COR-L47 (cell line): ENCODE results near the gene CREBBP.

Experiments
- DNase-seq: peaks from one replicate; lab custom pipeline; 2025; lab: John Stamatoyannopoulos, UW

The CREBBP gene

GRCh38 chr16:3824121-3824795 is 56.3 kb downstream of the CREBBP start:
- DNase-seq = no peak

GRCh38 chr16:3823427-3823826 is 57.1 kb downstream of the CREBBP start:
- DNase-seq = no peak

- DNase-seq = no peak
Observed at GRCh38 chr16:3822366-3823045, 58.0 kb downstream of the CREBBP start.

- DNase-seq = no peak
Observed at GRCh38 chr16:3821184-3821583, 59.3 kb downstream of the CREBBP start.

- DNase-seq = peak; percentile 98
Observed at GRCh38 chr16:3819746-3820724, 60.5 kb downstream of the CREBBP start.

- DNase-seq = no peak
Observed at GRCh38 chr16:3819175-3819527, 61.4 kb downstream of the CREBBP start.

- no peak for DNase-seq
Observed at GRCh38 chr16:3816326-3816725, 64.2 kb downstream of the CREBBP start.

- DNase-seq = no peak
Observed at GRCh38 chr16:3814755-3815154, 65.8 kb downstream of the CREBBP start.

GRCh38 chr16:3812469-3813172 is 67.9 kb downstream of the CREBBP start:
- no peak for DNase-seq

- DNase-seq = no peak
Observed at GRCh38 chr16:3810818-3811217, 69.7 kb downstream of the CREBBP start.

GRCh38 chr16:3810198-3810664 is 70.3 kb downstream of the CREBBP start:
- DNase-seq = no peak

- no peak for DNase-seq
Observed at GRCh38 chr16:3808308-3809063, 72.0 kb downstream of the CREBBP start.

- no peak for DNase-seq
Observed at GRCh38 chr16:3807425-3808123, 72.9 kb downstream of the CREBBP start.

GRCh38 chr16:3804426-3805016 is 76.0 kb downstream of the CREBBP start:
- DNase-seq = no peak

- DNase-seq = no peak
Observed at GRCh38 chr16:3800477-3801270, 79.8 kb downstream of the CREBBP start.

GRCh38 chr16:3800019-3800418 is 80.5 kb downstream of the CREBBP start:
- DNase-seq = no peak

GRCh38 chr16:3799354-3799753 is 81.2 kb downstream of the CREBBP start:
- DNase-seq = no peak

GRCh38 chr16:3798838-3799237 is 81.7 kb downstream of the CREBBP start:
- DNase-seq = no peak
